Pancreas (tissue), 10 donors: Measurements from ENCODE around the gene WWC1. TPM values are rescaled to one million over a fixed set of nuclear protein-coding genes. Genes with fewer than 3 reads are reported as not detected.

ENCODE experiments used
- ATAC-seq, 4 donors: fragments of 200-7000 bp; cut with Tn5 transposase; one replicate each; pipeline versions ENCODE4 v1.8.0 to v1.9.1; 2020; ENCODE audit warnings: mild to moderate bottlenecking in 4 of 4, moderate library complexity in 4 of 4
- DNase-seq, 6 donors: peaks; one replicate each; pipeline ENCODE4 v3.0.0-alpha.2; 2020
- FAIRE-seq: peaks from 2 replicates; lab custom pipeline; 2012; peaks lifted over from hg19 to GRCh38; lab: Jason Lieb, UNC
- H3K27ac ChIP-seq, 4 donors: fragments of 200-600 bp; sonication (generic); 1 replicate in 3 of 4; 2 replicates in 1 of 4; pipeline versions ENCODE4 v1.5.0 to v1.8.0; 2020
- H3K27me3 ChIP-seq, 4 donors: fragments of 200-600 bp; one replicate each; pipeline ENCODE4 v1.8.0; 2021
- H3K36me3 ChIP-seq, 3 donors: fragments of 200-600 bp; sonication (generic) in 1 of 3; one replicate each; pipeline versions ENCODE4 v1.5.0 to v1.8.0; 2020 to 2021
- H3K4me1 ChIP-seq, 3 donors: fragments of 200-600 bp; one replicate each; pipeline ENCODE4 v1.8.0; 2021
- H3K4me3 ChIP-seq, 4 donors: fragments of 200-600 bp; sonication (generic) in 2 of 4; one replicate each; pipeline versions ENCODE4 v1.5.0 to v1.8.0; 2020 to 2021
- H3K9me3 ChIP-seq, 4 donors: fragments of 200-600 bp; one replicate each; pipeline ENCODE4 v1.8.0; 2021
- WGBS, 2 donors: extraction: QIAGEN DNeasy Blood & Tissue Kit; methylation state at CpG; one replicate each; pipeline ENCODE4 v1.1.7; 2013; 5-methylcytosine and 5-hydroxymethylcytosine counted together
- intact Hi-C, 3 donors: fragments of 100-400 bp; cut with DNase I; formaldehyde crosslinking; loops; one replicate each; pipeline versions ENCODE4 v1.11.1 to v1.14.2; 2022
- polyA plus RNA-seq, 2 donors: library from polyadenylated mRNA; stranded (reverse); fragments of 200-250 nt; gene quantifications; one replicate each; pipeline ENCODE4 v1.2.3, GENCODE V29; 2013
- total RNA-seq, 6 donors: library from RNA; stranded (reverse); fragmentation: NEBNext Ultra II Directional in 4 of 6; extraction: Animal tissue kit (Norgen Biotek cat#: 25700) in 4 of 6; gene quantifications; one replicate each; pipeline versions ENCODE4 v1.2.1 to v1.2.4, GENCODE V29; 2021 to 2023
- TF ChIP-seq, protein P1 (sequence below), 4 donors: fragments of 200-600 bp; sonication (generic) in 3 of 4; IDR thresholded peaks; one replicate each; pipeline versions ENCODE4 v1.5.0 to v1.8.0; 2021; ENCODE audit warnings: antibody characterized with exemption in 4 of 4
- donor health status: healthy with polysubstance abuse.
- donor health status: DM: no; HTN: no; CAD: no; lungs with moderate emphysema.
- donor health status: DM: no; HTN: no; CAD: no.
- donor health status: control.
- donor health status: control.
- donor health status: Bipolar disorder and iron deficiency.
- donor health status: DM: yes; HTN: yes; CAD: no.
- donor health status: DM: no; HTN: no; CAD: no.
- donor health status: DM: no; HTN: no; CAD: no.
- donor health status: DM: yes; HTN: yes; CAD: no.

WWC1 gene
- total and polyA plus RNA-seq, 8 donors, result 35.0 to 54.2 (median 38.7) TPM

DNA sequence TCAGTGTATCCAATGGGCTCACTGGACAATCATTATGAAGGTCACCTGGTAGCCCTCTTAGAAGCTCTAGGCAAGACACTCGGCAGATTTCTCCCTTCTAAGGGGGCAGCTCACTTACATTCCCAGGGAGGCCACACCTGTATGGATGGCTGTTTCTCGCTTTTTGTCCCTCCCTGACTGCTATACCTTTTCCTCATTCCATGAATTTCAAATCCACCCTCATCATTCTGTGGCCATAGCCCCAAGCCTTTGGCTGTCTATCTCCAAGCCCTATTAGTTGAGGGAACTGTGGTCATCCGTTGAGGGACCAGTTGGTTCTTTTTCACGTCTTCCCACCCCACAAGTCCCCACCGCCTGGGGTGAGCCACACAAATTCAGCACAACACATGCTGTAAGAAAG, 109.8 kb downstream of the WWC1 start:
- no peak for DNase-seq
- FAIRE-seq, result no peak
- ATAC-seq, result peak in 1 of 4 donors; percentile 17
- TF ChIP-seq, protein P1, sequence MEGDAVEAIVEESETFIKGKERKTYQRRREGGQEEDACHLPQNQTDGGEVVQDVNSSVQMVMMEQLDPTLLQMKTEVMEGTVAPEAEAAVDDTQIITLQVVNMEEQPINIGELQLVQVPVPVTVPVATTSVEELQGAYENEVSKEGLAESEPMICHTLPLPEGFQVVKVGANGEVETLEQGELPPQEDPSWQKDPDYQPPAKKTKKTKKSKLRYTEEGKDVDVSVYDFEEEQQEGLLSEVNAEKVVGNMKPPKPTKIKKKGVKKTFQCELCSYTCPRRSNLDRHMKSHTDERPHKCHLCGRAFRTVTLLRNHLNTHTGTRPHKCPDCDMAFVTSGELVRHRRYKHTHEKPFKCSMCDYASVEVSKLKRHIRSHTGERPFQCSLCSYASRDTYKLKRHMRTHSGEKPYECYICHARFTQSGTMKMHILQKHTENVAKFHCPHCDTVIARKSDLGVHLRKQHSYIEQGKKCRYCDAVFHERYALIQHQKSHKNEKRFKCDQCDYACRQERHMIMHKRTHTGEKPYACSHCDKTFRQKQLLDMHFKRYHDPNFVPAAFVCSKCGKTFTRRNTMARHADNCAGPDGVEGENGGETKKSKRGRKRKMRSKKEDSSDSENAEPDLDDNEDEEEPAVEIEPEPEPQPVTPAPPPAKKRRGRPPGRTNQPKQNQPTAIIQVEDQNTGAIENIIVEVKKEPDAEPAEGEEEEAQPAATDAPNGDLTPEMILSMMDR (IDR thresholded peaks at IDR 0.05), result no peak
- Histone ChIP-seq H3K4me1 (no peaks in the 10 kb centered on the region), H3K36me3 (peaks cover 0 to 20% (median 0%) of the 10 kb centered on the region in 3 donors), H3K9me3 (no peaks in the 10 kb centered on the region), H3K27ac (peak overlapping the region in 3 of 4 donors; percentile 28 to 43 (median 40)), H3K4me3 (no peak overlapping the region), H3K27me3 (no peaks in the 10 kb centered on the region)
- intact Hi-C loops, result no loop called here
- WGBS, 2 donors, result 66 to 69% methylated on average over 5 of the region's 5 CpGs

DNA sequence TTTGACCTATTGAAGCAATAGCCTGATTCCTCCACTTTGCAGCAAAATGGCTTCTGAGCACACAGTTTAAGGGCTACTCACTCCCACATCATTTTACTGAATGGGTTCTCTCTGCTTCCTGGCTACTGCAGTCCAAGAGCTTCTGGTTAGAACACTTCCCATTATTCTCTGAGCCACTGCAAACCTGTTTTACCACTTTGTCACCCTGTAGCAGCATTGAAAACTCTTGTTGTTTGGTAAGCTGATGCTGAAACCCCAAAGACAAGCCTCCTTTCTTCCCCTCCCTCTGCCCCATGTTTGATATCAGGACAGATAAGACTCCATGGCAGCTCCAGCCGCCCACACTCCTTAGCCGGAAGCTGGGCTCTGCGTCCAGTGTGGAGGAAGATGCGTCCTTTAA, 110.4 kb downstream of the WWC1 start:
- peak in 1 of 6 donors; percentile 38 for DNase-seq
- WGBS, 2 donors, result 58 to 72% methylated on average over 4 of the region's 4 CpGs

GRCh38 chr5:168404365-168404764, 112.9 kb downstream of the WWC1 start:
- Histone ChIP-seq H3K4me1 (no peaks in the 10 kb centered on the region), H3K36me3 (peaks cover 0 to 26% (median 0%) of the 10 kb centered on the region in 3 donors), H3K27me3 (no peaks in the 10 kb centered on the region), H3K27ac (no peak overlapping the region), H3K4me3 (no peak overlapping the region), H3K9me3 (no peaks in the 10 kb centered on the region)
- DNase-seq, result no peak
- ATAC-seq, result peak in 1 of 4 donors; percentile 52
- TF ChIP-seq, protein P1 (IDR thresholded peaks at IDR 0.05), result no peak
- 78 to 83% methylated on average over 12 of the region's 12 CpGs for WGBS, 2 donors
- intact Hi-C loops, result no loop called here
- no peak for FAIRE-seq

More for the DNA sequence above, 110.4 kb downstream of the WWC1 start:
- TF ChIP-seq, protein P1 (IDR thresholded peaks at IDR 0.05), result no peak
- Histone ChIP-seq H3K36me3 (peaks cover 0 to 22% (median 0%) of the 10 kb centered on the region in 3 donors), H3K27me3 (no peaks in the 10 kb centered on the region), H3K9me3 (no peaks in the 10 kb centered on the region), H3K4me3 (no peak overlapping the region), H3K27ac (peak overlapping the region in 3 of 4 donors; percentile 40 to 55 (median 43)), H3K4me1 (no peaks in the 10 kb centered on the region)
- no peak for FAIRE-seq
- intact Hi-C loops, result no loop called here
- peak; percentile 71 to 89 (median 79) for ATAC-seq

- TF ChIP-seq, protein P1 (IDR thresholded peaks at IDR 0.05), result no peak
- Histone ChIP-seq H3K27me3 (no peaks in the 10 kb centered on the region), H3K9me3 (no peaks in the 10 kb centered on the region), H3K27ac (no peak overlapping the region), H3K4me3 (no peak overlapping the region), H3K4me1 (no peaks in the 10 kb centered on the region), H3K36me3 (peaks cover 0 to 44% (median 4%) of the 10 kb centered on the region in 3 donors)
- 97 to 98% methylated on average over 1 of the region's 1 CpG for WGBS, 2 donors
- intact Hi-C loops, result no loop called here
- DNase-seq (no peak), FAIRE-seq (no peak), ATAC-seq (no peak)
Measured at GRCh38 chr5:168407211-168407610, 115.8 kb downstream of the WWC1 start.

DNA sequence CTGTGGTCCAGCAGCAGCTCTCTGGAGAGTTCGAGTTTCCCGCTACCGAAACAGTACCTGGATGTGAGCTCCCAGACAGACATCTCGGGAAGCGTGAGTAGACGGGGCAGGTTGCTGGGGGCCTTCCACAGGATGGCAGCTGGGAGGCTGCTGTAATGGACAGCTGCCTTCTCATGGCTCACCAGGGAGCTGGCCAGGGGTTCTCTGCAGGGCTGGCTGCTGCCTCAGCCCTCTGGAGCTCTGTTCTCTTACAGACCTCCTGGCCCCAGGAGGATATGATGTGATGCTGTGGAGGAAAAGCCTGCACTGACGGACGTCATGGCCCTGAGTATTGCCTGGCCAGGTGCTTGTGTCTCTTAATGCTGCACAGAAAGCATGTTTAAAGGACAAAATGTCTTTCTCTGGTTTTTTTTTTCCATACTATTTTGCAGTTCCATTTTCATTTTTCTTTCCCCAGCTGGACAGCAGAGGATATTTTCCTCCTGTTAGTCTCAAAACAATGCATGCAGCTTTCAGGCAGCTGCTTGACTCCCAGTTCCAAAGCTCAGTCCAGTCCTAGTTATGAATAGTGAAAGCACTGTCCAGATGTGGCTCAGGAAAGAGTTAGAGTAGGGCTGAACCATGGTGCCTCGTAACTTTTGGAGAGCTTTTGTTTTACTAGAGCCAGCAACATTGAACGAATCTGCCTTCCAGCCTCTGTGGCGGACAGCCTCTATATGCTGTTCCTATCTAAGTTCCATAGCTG, 117.3 kb downstream of the WWC1 start:
- ATAC-seq (peak in 1 of 4 donors; percentile 31), FAIRE-seq (no peak), DNase-seq (no peak)
- H3K27ac ChIP-seq, result no peak overlapping the region
- no peaks in the 10 kb centered on the region for H3K4me1 ChIP-seq
- H3K4me3 ChIP-seq, result no peak overlapping the region
- no peaks in the 10 kb centered on the region for H3K27me3 ChIP-seq
- intact Hi-C loops, result no loop called here
- peaks cover 0 to 46% (median 4%) of the 10 kb centered on the region in 3 donors for H3K36me3 ChIP-seq
- TF ChIP-seq, protein P1 (IDR thresholded peaks at IDR 0.05), result no peak
- H3K9me3 ChIP-seq, result no peaks in the 10 kb centered on the region
- WGBS, 2 donors, result 89 to 91% methylated on average over 11 of the region's 11 CpGs
